Cardiac muscle cell (in vitro differentiated cells and primary cell): ENCODE measurements around the gene TRIM68. TPM values are rescaled to one million over a fixed set of nuclear protein-coding genes. Genes with fewer than 3 reads are reported as not detected.

ENCODE experiments used
- DNase-seq, 2 donors: peaks; one replicate each; pipeline versions ENCODE4 v3.0.0 to v3.0.0-alpha.2; 2010 to 2017; ENCODE audit warnings: low read depth in 1 of 2, low spot score in 1 of 2
- H3K27ac ChIP-seq: fragments of 200-600 bp; sonication (generic); 2 replicates; pipeline ENCODE4 v1.5.1; 2016
- H3K27me3 ChIP-seq: fragments of 200-600 bp; sonication (generic); 2 replicates; pipeline ENCODE4 v1.6.0; 2016; ENCODE audit warnings: control low read depth
- H3K36me3 ChIP-seq: fragments of 200-600 bp; sonication (generic); 2 replicates; pipeline ENCODE4 v1.5.1; 2016; ENCODE audit warnings: control low read depth
- H3K4me1 ChIP-seq: fragments of 200-600 bp; sonication (generic); 2 replicates; pipeline ENCODE4 v1.8.1; 2017; ENCODE audit warnings: low read depth, mild to moderate bottlenecking, mixed run types
- H3K4me3 ChIP-seq: fragments of 200-600 bp; sonication (generic); 2 replicates; pipeline ENCODE4 v1.5.1; 2016; ENCODE audit warnings: mild to moderate bottlenecking
- H3K9me3 ChIP-seq: fragments of 200-600 bp; sonication (generic); 2 replicates; pipeline ENCODE4 v1.5.1; 2017; ENCODE audit warnings: low read depth, mild to moderate bottlenecking, control low read depth
- polyA plus RNA-seq: library from polyadenylated mRNA; unstranded; fragments of >200 nt; fragmentation: Nextera tagmentation; extraction: Ambion mirVana; gene quantifications from 2 replicates; pipeline ENCODE4 v1.2.1, GENCODE V29; 2016
- total RNA-seq: library from RNA; depleted of rRNA; stranded (reverse); fragments of >200 nt; gene quantifications from 2 replicates; pipeline ENCODE4 v1.2.3, GENCODE V29; 2016
- TF ChIP-seq, protein P1 (sequence below): IDR thresholded peaks from 2 replicates; pipeline ENCODE4 v1.5.1; 2012; ENCODE audit warnings: low read depth, mild to moderate bottlenecking, low read length

TRIM68 gene
- total and polyA plus RNA-seq, 2 experiments from 2014 or later = 9.7 to 10.6 TPM

GRCh38 chr11:4551346-4551979 lies 56.6 kb downstream of the TRIM68 start:
- no peak for DNase-seq
- H3K4me3 ChIP-seq = no peak overlapping the region
- no peaks in the 10 kb centered on the region for H3K27me3 ChIP-seq
- H3K36me3 ChIP-seq = no peaks in the 10 kb centered on the region
- H3K4me1 ChIP-seq = no peaks in the 10 kb centered on the region
- no peaks in the 10 kb centered on the region for H3K9me3 ChIP-seq
- H3K27ac ChIP-seq = no peak overlapping the region
- TF ChIP-seq, protein P1, sequence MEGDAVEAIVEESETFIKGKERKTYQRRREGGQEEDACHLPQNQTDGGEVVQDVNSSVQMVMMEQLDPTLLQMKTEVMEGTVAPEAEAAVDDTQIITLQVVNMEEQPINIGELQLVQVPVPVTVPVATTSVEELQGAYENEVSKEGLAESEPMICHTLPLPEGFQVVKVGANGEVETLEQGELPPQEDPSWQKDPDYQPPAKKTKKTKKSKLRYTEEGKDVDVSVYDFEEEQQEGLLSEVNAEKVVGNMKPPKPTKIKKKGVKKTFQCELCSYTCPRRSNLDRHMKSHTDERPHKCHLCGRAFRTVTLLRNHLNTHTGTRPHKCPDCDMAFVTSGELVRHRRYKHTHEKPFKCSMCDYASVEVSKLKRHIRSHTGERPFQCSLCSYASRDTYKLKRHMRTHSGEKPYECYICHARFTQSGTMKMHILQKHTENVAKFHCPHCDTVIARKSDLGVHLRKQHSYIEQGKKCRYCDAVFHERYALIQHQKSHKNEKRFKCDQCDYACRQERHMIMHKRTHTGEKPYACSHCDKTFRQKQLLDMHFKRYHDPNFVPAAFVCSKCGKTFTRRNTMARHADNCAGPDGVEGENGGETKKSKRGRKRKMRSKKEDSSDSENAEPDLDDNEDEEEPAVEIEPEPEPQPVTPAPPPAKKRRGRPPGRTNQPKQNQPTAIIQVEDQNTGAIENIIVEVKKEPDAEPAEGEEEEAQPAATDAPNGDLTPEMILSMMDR = no peak

Other genes with a start within 250 kb of the TRIM68 start
- gene OR52B4, start 239.8 kb downstream of the TRIM68 start, total RNA-seq = not detected in 2 replicates
- not detected in 2 replicates for gene OR52B4, start 239.8 kb downstream of the TRIM68 start, polyA plus RNA-seq
- 4.5 and 6.3 TPM in 2 replicates for gene TRIM21, start 214.5 kb downstream of the TRIM68 start, total RNA-seq
- 4.6 and 6.2 TPM in 2 replicates for gene TRIM21, start 214.5 kb downstream of the TRIM68 start, polyA plus RNA-seq
- not detected in 2 replicates for gene OR52K2, start 158.9 kb downstream of the TRIM68 start, total RNA-seq
- not detected in 2 replicates for gene OR52K2, start 158.9 kb downstream of the TRIM68 start, polyA plus RNA-seq
- gene OR52K1, start 125.6 kb downstream of the TRIM68 start, total RNA-seq = not detected in 2 replicates
- gene OR52K1, start 125.6 kb downstream of the TRIM68 start, polyA plus RNA-seq = not detected in 2 replicates
- gene OR52M1, start 63.0 kb downstream of the TRIM68 start, total RNA-seq = not detected in 2 replicates
- gene OR52M1, start 63.0 kb downstream of the TRIM68 start, polyA plus RNA-seq = not detected in 2 replicates
- gene OR52I2, start 26.5 kb downstream of the TRIM68 start, total RNA-seq = not detected in 2 replicates
- 0.06 TPM in 1 of 2 replicates, not detected in the other for gene OR52I2, start 26.5 kb downstream of the TRIM68 start, polyA plus RNA-seq
- gene OR52I1, start 14.2 kb downstream of the TRIM68 start, total RNA-seq = not detected in 2 replicates
- gene OR52I1, start 14.2 kb downstream of the TRIM68 start, polyA plus RNA-seq = 0.33 TPM in 1 of 2 replicates, not detected in the other
- gene OR51D1, start 29.2 kb upstream of the TRIM68 start, total RNA-seq = not detected in 2 replicates
- gene OR51D1, start 29.2 kb upstream of the TRIM68 start, polyA plus RNA-seq = not detected in 2 replicates
- not detected in 2 replicates for gene OR51E1, start 35.8 kb upstream of the TRIM68 start, total RNA-seq
- not detected in 2 replicates for gene OR51E1, start 35.8 kb upstream of the TRIM68 start, polyA plus RNA-seq
- gene OR51E2, start 89.6 kb upstream of the TRIM68 start, total RNA-seq = not detected in 2 replicates
- not detected in 2 replicates for gene OR51E2, start 89.6 kb upstream of the TRIM68 start, polyA plus RNA-seq
- not detected in 2 replicates for gene MMP26, start 96.6 kb upstream of the TRIM68 start, total RNA-seq
- not detected in 2 replicates for gene MMP26, start 96.6 kb upstream of the TRIM68 start, polyA plus RNA-seq
- gene OR51F1, start 161.7 kb upstream of the TRIM68 start, total RNA-seq = not detected in 2 replicates
- gene OR51F1, start 161.7 kb upstream of the TRIM68 start, polyA plus RNA-seq = not detected in 2 replicates
- not detected in 2 replicates for gene OR52R1, start 196.1 kb upstream of the TRIM68 start, total RNA-seq
- gene OR52R1, start 196.1 kb upstream of the TRIM68 start, polyA plus RNA-seq = not detected in 2 replicates
- not detected in 2 replicates for gene OR51F2, start 213.1 kb upstream of the TRIM68 start, total RNA-seq
- gene OR51F2, start 213.1 kb upstream of the TRIM68 start, polyA plus RNA-seq = not detected in 2 replicates
- gene OR51S1, start 241.0 kb upstream of the TRIM68 start, total RNA-seq = not detected in 2 replicates
- not detected in 2 replicates for gene OR51S1, start 241.0 kb upstream of the TRIM68 start, polyA plus RNA-seq